Measurements from ENCODE around the gene CROCC2.

Gene CROCC2

GRCh38 chr2:241008711-241009121, 102.6 kb downstream of the CROCC2 start:
- Histone ChIP-seq H3K4me1 (no peaks in the 10 kb centered on the region), H3K4me2 (ENCODE audit: low read length) (no peak overlapping the region), H3K79me2 (peaks cover 5% of the 10 kb centered on the region), H2AFZ (no peak overlapping the region), H3K36me3 (ENCODE audit: control insufficient read depth, insufficient read depth, low read length) (no peaks in the 10 kb centered on the region), H3K4me3 (ENCODE audit: low read depth, low read length) (no peak overlapping the region), H3K27ac (no peak overlapping the region), H3K9me3 (ENCODE audit: control insufficient read depth, low read length) (no peaks in the 10 kb centered on the region), H3K27me3 (ENCODE audit: control insufficient read depth, insufficient read depth, low read length) (no peaks in the 10 kb centered on the region), H3K9ac (no peak overlapping the region)
- TF ChIP-seq CTCF (IDR thresholded peaks at IDR 0.05), result no peak

GRCh38 chr2:241009191-241009590, 103.1 kb downstream of the CROCC2 start:
- Histone ChIP-seq H3K9ac (no peak overlapping the region), H3K4me3 (ENCODE audit: low read depth, low read length) (no peak overlapping the region), H3K79me2 (peaks cover 5% of the 10 kb centered on the region), H3K4me1 (no peaks in the 10 kb centered on the region), H3K36me3 (ENCODE audit: control insufficient read depth, insufficient read depth, low read length) (no peaks in the 10 kb centered on the region), H3K4me2 (ENCODE audit: low read length) (no peak overlapping the region), H3K27me3 (ENCODE audit: control insufficient read depth, insufficient read depth, low read length) (no peaks in the 10 kb centered on the region), H3K9me3 (ENCODE audit: control insufficient read depth, low read length) (no peaks in the 10 kb centered on the region), H2AFZ (no peak overlapping the region), H3K27ac (no peak overlapping the region)
- no peak for TF ChIP-seq CTCF (IDR thresholded peaks at IDR 0.05)

DNA sequence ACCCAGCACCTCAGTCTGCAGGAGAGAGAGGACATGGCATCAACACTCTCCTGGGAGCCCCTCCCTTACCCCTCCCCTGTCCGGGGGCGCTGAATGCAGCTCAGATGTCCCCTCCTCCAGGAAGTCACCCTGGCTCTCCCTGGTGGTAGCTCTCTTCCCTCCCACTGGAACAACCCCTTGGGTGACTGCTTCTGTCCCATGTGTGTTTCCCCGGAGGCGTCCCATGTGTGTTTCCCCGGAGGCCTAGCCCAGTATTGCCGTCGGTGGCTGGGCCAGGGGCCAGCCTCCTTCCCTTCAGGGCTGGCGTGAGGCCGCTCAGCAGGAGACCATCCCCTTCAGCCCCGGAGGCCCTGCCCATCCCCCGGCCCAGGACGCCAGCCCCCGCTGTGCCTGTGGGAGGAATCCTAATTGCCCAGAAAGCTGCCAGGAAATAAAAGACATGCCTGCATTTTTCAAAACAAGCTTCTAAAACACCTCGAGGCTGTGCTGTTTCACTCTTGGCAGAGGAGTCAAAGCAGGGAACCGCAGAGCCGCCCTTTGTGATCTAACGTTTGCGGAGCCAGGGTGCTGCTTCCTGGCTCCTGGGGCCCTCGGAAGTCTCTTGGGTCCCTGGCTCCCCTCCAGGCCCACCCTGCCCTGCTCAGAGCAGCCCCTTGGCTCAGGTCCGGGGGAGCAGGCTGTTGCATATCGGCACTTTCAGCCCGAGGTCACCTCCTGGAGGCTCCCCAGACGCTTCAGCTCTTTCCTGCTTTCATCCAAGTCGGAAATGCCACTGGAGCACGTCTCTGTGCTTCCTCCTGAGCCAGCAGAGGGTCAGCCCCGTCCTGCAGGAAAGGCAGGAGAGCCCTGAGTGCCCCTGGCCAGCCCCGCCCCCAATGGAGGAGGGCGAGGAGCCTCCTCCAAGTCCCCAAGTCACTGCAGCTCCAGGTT, 103.7 kb downstream of the CROCC2 start:
- H3K36me3 ChIP-seq (ENCODE audit: control insufficient read depth, insufficient read depth, low read length), result no peaks in the 10 kb centered on the region
- no peak overlapping the region for H2AFZ ChIP-seq
- H3K27ac ChIP-seq, result peak overlapping the region; percentile 45
- peaks cover 5% of the 10 kb centered on the region for H3K79me2 ChIP-seq
- TF ChIP-seq CTCF (IDR thresholded peaks at IDR 0.05), result no peak
- H3K27me3 ChIP-seq (ENCODE audit: control insufficient read depth, insufficient read depth, low read length), result no peaks in the 10 kb centered on the region
- H3K4me1 ChIP-seq, result no peaks in the 10 kb centered on the region
- H3K9ac ChIP-seq, result no peak overlapping the region
- H3K9me3 ChIP-seq (ENCODE audit: control insufficient read depth, low read length), result no peaks in the 10 kb centered on the region
- H3K4me3 ChIP-seq (ENCODE audit: low read depth, low read length), result no peak overlapping the region
- peak overlapping the region; percentile 35 for H3K4me2 ChIP-seq (ENCODE audit: low read length)

GRCh38 chr2:241010531-241011295, 104.6 kb downstream of the CROCC2 start:
- H3K79me2 ChIP-seq, result peaks cover 5% of the 10 kb centered on the region
- H3K9me3 ChIP-seq (ENCODE audit: control insufficient read depth, low read length), result no peaks in the 10 kb centered on the region
- no peak for TF ChIP-seq CTCF (IDR thresholded peaks at IDR 0.05)
- no peaks in the 10 kb centered on the region for H3K27me3 ChIP-seq (ENCODE audit: control insufficient read depth, insufficient read depth, low read length)
- no peaks in the 10 kb centered on the region for H3K4me1 ChIP-seq
- no peaks in the 10 kb centered on the region for H3K36me3 ChIP-seq (ENCODE audit: control insufficient read depth, insufficient read depth, low read length)
- no peak overlapping the region for H3K27ac ChIP-seq
- H3K9ac ChIP-seq, result no peak overlapping the region
- H2AFZ ChIP-seq, result no peak overlapping the region
- no peak overlapping the region for H3K4me3 ChIP-seq (ENCODE audit: low read depth, low read length)
- peak overlapping the region; percentile 35 for H3K4me2 ChIP-seq (ENCODE audit: low read length)

Data from parathyroid adenoma (tissue), 2 donors.